HepG2 (cell line): ENCODE measurements around the gene NUP85. TPM values are rescaled to one million over a fixed set of nuclear protein-coding genes. Genes with fewer than 3 reads are reported as not detected.

Source experiments
- CBX1 ChIP-seq: IDR thresholded peaks from one replicate; pipeline ENCODE4 v1.6.1; 2016; ENCODE audit warnings: antibody characterized with exemption, low read depth
- KAT2B ChIP-seq: fragments of 150-350 bp; IDR thresholded peaks from 2 replicates; pipeline ENCODE4 v1.6.1; 2014; ENCODE audit warnings: low read depth, low read length, borderline replicate concordance
- NAIF1 ChIP-seq: sonication (generic); formaldehyde crosslinking; IDR thresholded peaks from 2 replicates; pipeline ENCODE4 v1.5.0; 2020; ENCODE audit warnings: mild to moderate bottlenecking, missing genetic modification reagents, borderline replicate concordance
- PTBP1 ChIP-seq: fragments of 200-400 bp; formaldehyde crosslinking; IDR thresholded peaks from 2 replicates; pipeline ENCODE4 v1.6.1; 2018; ENCODE audit warnings: low read length, low read depth; ENCODE audit not compliant: poor library complexity, severe bottlenecking
- RFXANK ChIP-seq: IDR thresholded peaks from 2 replicates; pipeline ENCODE4 v1.6.1; 2016
- SP140L ChIP-seq: sonication (generic); formaldehyde crosslinking; IDR thresholded peaks from 2 replicates; pipeline ENCODE4 v1.4.0; 2020; ENCODE audit warnings: missing genetic modification reagents, borderline replicate concordance
- TBX2 ChIP-seq: sonication (generic); formaldehyde crosslinking; IDR thresholded peaks from 2 replicates; pipeline ENCODE4 v1.5.0; 2020; ENCODE audit warnings: missing genetic modification reagents, mild to moderate bottlenecking, borderline replicate concordance
- TEAD2 ChIP-seq: sonication (generic); formaldehyde crosslinking; IDR thresholded peaks from 2 replicates; pipeline ENCODE4 v1.9.0; 2021; ENCODE audit warnings: missing genetic modification reagents
- ZFP37 ChIP-seq: sonication (generic); formaldehyde crosslinking; IDR thresholded peaks from 2 replicates; pipeline ENCODE4 v1.4.0; 2020; ENCODE audit warnings: missing genetic modification reagents, borderline replicate concordance
- ZKSCAN1 ChIP-seq: fragments of 150-350 bp; IDR thresholded peaks from 2 replicates; pipeline ENCODE4 v1.6.1; 2014; ENCODE audit warnings: low read length
- ZNF33B ChIP-seq: sonication (generic); formaldehyde crosslinking; IDR thresholded peaks from 2 replicates; pipeline ENCODE4 v1.5.1; 2020; ENCODE audit warnings: mild to moderate bottlenecking, missing genetic modification reagents
- ZNF441 ChIP-seq: sonication (generic); formaldehyde crosslinking; IDR thresholded peaks from 2 replicates; pipeline ENCODE4 v1.7.0; 2021; ENCODE audit warnings: missing genetic modification reagents, borderline replicate concordance
- polyA plus RNA-seq, 8 experiments: library from polyadenylated mRNA; depleted of rRNA in 3 of 8; stranded (reverse) in 7 of 8; unstranded in 1 of 8; fragments of >200 nt; fragmentation: Illumina TruSeq in 4 of 8; extraction: Trizol in 4 of 8; gene quantifications; 2 replicates each; pipeline versions ENCODE4 v1.2.1 to v1.2.3, GENCODE V29; 2011 to 2016; ENCODE audit warnings: low read depth in 4 of 8, missing spikeins in 1 of 8, mixed read lengths in 1 of 8; ENCODE audit not compliant: insufficient read depth in 1 of 8
- total RNA-seq, 5 experiments: library from RNA; depleted of rRNA; stranded (reverse); fragments of >200 nt; fragmentation: Illumina TruSeq; extraction: Trizol; gene quantifications; 2 replicates each; pipeline ENCODE4 v1.2.3, GENCODE V29; 2016; ENCODE audit warnings: low read depth in 1 of 5
- TF ChIP-seq, protein P1 (sequence below): sonication (generic); formaldehyde crosslinking; IDR thresholded peaks from 2 replicates; pipeline ENCODE4 v1.9.0; 2022; ENCODE audit warnings: missing genetic modification reagents, mild to moderate bottlenecking, borderline replicate concordance
- TF ChIP-seq, protein P2 (sequence below): sonication (generic); formaldehyde crosslinking; IDR thresholded peaks from 2 replicates; pipeline ENCODE4 v1.4.0; 2020; ENCODE audit warnings: mild to moderate bottlenecking, missing genetic modification reagents
- TF ChIP-seq, protein P3 (sequence below): sonication (generic); formaldehyde crosslinking; IDR thresholded peaks from 2 replicates; pipeline ENCODE4 v1.8.1; 2022; ENCODE audit warnings: low read depth, mild to moderate bottlenecking, missing genetic modification reagents
- TF ChIP-seq, protein P4 (sequence below): sonication (generic); formaldehyde crosslinking; IDR thresholded peaks from 2 replicates; pipeline ENCODE4 v1.5.0; 2020; ENCODE audit warnings: missing genetic modification reagents
- TF ChIP-seq, protein P5 (sequence below): IDR thresholded peaks from 2 replicates; pipeline ENCODE4 v1.6.1; 2016; ENCODE audit warnings: missing compliant biosample characterization, missing genetic modification reagents, borderline replicate concordance
- TF ChIP-seq, protein P6 (sequence below): IDR thresholded peaks from 2 replicates; pipeline ENCODE4 v1.6.1; 2018; ENCODE audit warnings: missing genetic modification reagents

NUP85 gene
- total and polyA plus RNA-seq, 2 of the 13 experiments (the other 11 are each of a cell fraction or from before 2014, with no cell fraction given) = 89.1 to 124 TPM

DNA sequence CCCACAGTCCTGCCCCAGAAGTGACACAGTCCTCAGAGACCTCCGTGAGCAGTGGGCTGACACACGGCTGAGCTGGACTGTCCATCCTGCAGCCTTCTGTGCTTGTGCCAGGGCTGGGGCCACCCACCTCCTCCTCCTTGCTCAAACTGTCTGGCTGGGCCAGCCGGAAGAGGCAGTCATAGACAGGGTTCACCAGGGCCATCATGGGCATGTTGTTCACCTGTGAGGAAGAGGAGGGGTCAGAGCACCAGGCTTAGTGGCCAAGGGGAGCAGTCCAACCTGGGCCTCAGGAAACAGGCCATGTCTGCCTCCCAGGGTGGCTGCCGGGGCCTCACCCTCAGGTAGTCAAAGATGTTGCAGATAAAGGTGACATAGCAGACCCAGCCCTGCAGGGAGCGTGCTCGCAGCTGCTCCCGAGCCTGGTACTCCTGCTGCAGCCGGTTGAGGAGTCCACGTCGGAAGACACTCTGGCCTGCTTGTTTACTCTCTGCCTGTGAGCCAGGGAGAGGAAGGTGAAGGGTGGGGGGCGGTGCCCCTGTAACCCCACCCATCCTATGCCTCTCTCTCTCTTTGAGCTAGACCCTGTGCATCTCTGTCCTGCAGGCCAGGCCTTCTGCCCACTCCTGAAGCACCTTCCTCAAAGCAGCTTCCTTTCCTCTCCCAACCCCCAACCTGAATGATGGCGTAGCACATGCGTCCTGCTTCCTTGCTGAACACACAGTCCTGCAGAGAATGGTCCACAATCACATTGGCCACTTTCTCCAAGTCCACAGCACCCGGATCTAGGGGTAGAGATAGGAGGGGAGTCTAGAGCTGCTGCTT lies 62.1 kb downstream of the NUP85 start (continued):
- TF ChIP-seq PTBP1 = no peak
- no peak for TF ChIP-seq ZFP37 (CRISPR knock-in tag)
- no peak for TF ChIP-seq CBX1
- no peak for TF ChIP-seq RFXANK (CRISPR knock-in tag)
- TF ChIP-seq, protein P1, sequence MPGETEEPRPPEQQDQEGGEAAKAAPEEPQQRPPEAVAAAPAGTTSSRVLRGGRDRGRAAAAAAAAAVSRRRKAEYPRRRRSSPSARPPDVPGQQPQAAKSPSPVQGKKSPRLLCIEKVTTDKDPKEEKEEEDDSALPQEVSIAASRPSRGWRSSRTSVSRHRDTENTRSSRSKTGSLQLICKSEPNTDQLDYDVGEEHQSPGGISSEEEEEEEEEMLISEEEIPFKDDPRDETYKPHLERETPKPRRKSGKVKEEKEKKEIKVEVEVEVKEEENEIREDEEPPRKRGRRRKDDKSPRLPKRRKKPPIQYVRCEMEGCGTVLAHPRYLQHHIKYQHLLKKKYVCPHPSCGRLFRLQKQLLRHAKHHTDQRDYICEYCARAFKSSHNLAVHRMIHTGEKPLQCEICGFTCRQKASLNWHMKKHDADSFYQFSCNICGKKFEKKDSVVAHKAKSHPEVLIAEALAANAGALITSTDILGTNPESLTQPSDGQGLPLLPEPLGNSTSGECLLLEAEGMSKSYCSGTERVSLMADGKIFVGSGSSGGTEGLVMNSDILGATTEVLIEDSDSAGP (CRISPR knock-in tag) = peak; percentile 80; the same call in 1 of the 2 replicates
- peak; percentile 61; the same call in 1 of the 2 replicates for TF ChIP-seq ZNF33B
- no peak for TF ChIP-seq KAT2B
- TF ChIP-seq, protein P2, sequence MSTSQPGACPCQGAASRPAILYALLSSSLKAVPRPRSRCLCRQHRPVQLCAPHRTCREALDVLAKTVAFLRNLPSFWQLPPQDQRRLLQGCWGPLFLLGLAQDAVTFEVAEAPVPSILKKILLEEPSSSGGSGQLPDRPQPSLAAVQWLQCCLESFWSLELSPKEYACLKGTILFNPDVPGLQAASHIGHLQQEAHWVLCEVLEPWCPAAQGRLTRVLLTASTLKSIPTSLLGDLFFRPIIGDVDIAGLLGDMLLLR (CRISPR knock-in tag) = no peak
- TF ChIP-seq ZNF441 (CRISPR knock-in tag) = peak; percentile 47; the same call in 1 of the 2 replicates
- no peak for TF ChIP-seq ZKSCAN1
- TF ChIP-seq TEAD2 (CRISPR knock-in tag) = no peak
- TF ChIP-seq NAIF1 (CRISPR knock-in tag) = no peak
- TF ChIP-seq, protein P3, sequence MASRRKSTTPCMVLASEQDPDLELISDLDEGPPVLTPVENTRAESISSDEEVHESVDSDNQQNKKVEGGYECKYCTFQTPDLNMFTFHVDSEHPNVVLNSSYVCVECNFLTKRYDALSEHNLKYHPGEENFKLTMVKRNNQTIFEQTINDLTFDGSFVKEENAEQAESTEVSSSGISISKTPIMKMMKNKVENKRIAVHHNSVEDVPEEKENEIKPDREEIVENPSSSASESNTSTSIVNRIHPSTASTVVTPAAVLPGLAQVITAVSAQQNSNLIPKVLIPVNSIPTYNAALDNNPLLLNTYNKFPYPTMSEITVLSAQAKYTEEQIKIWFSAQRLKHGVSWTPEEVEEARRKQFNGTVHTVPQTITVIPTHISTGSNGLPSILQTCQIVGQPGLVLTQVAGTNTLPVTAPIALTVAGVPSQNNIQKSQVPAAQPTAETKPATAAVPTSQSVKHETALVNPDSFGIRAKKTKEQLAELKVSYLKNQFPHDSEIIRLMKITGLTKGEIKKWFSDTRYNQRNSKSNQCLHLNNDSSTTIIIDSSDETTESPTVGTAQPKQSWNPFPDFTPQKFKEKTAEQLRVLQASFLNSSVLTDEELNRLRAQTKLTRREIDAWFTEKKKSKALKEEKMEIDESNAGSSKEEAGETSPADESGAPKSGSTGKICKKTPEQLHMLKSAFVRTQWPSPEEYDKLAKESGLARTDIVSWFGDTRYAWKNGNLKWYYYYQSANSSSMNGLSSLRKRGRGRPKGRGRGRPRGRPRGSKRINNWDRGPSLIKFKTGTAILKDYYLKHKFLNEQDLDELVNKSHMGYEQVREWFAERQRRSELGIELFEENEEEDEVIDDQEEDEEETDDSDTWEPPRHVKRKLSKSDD (CRISPR knock-in tag) = peak; percentile 87
- 0 out of 2 replicates have a peak, but pooled peaks have one; percentile 27 for TF ChIP-seq TBX2 (CRISPR knock-in tag)
- TF ChIP-seq, protein P4, sequence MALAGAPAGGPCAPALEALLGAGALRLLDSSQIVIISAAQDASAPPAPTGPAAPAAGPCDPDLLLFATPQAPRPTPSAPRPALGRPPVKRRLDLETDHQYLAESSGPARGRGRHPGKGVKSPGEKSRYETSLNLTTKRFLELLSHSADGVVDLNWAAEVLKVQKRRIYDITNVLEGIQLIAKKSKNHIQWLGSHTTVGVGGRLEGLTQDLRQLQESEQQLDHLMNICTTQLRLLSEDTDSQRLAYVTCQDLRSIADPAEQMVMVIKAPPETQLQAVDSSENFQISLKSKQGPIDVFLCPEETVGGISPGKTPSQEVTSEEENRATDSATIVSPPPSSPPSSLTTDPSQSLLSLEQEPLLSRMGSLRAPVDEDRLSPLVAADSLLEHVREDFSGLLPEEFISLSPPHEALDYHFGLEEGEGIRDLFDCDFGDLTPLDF = no peak
- TF ChIP-seq, protein P5, sequence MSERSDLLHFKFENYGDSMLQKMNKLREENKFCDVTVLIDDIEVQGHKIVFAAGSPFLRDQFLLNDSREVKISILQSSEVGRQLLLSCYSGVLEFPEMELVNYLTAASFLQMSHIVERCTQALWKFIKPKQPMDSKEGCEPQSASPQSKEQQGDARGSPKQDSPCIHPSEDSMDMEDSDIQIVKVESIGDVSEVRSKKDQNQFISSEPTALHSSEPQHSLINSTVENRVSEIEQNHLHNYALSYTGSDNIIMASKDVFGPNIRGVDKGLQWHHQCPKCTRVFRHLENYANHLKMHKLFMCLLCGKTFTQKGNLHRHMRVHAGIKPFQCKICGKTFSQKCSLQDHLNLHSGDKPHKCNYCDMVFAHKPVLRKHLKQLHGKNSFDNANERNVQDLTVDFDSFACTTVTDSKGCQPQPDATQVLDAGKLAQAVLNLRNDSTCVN (CRISPR knock-in tag) = no peak; the same call in 1 of the 2 replicates
- TF ChIP-seq SP140L (CRISPR knock-in tag) = no peak
- TF ChIP-seq, protein P6, sequence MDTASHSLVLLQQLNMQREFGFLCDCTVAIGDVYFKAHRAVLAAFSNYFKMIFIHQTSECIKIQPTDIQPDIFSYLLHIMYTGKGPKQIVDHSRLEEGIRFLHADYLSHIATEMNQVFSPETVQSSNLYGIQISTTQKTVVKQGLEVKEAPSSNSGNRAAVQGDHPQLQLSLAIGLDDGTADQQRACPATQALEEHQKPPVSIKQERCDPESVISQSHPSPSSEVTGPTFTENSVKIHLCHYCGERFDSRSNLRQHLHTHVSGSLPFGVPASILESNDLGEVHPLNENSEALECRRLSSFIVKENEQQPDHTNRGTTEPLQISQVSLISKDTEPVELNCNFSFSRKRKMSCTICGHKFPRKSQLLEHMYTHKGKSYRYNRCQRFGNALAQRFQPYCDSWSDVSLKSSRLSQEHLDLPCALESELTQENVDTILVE (CRISPR knock-in tag) = peak; percentile 63; the same call in 1 of the 2 replicates
